WTC11 (cell line): ENCODE data around the gene CENPM.

Experiments used
- CTCF ChIP-seq: fragments of 200-600 bp; IDR thresholded peaks from 2 replicates; pipeline ENCODE4 v1.8.0; 2022; ENCODE audit warnings: antibody characterized with exemption
- GABPB1 ChIP-seq: sonication (generic); formaldehyde crosslinking; IDR thresholded peaks from 2 replicates; pipeline ENCODE4 v1.8.1; 2023; ENCODE audit warnings: mild to moderate bottlenecking, missing genetic modification reagents
- MAX ChIP-seq: sonication (generic); formaldehyde crosslinking; IDR thresholded peaks from 2 replicates; pipeline ENCODE4 v1.8.0; 2022; ENCODE audit warnings: mild to moderate bottlenecking, missing genetic modification reagents
- NFE2L1 ChIP-seq: sonication (generic); formaldehyde crosslinking; IDR thresholded peaks from 2 replicates; pipeline ENCODE4 v1.8.1; 2023; ENCODE audit warnings: missing genetic modification reagents
- SP1 ChIP-seq: sonication (generic); formaldehyde crosslinking; conservative IDR thresholded peaks from 2 replicates; pipeline ENCODE4 v1.8.1; 2022; ENCODE audit warnings: missing genetic modification reagents
- USF2 ChIP-seq: sonication (generic); formaldehyde crosslinking; IDR thresholded peaks from 2 replicates; pipeline ENCODE4 v1.8.1; 2023; ENCODE audit warnings: mild to moderate bottlenecking, missing genetic modification reagents, moderate library complexity
- ZNF138 ChIP-seq: sonication (generic); formaldehyde crosslinking; conservative IDR thresholded peaks from 2 replicates; pipeline ENCODE4 v1.8.1; 2022; ENCODE audit warnings: mild to moderate bottlenecking, moderate library complexity, missing genetic modification reagents
- ZNF512 ChIP-seq: sonication (generic); formaldehyde crosslinking; IDR thresholded peaks from 2 replicates; pipeline ENCODE4 v1.8.1; 2022; ENCODE audit warnings: missing genetic modification reagents, borderline replicate concordance

- TF ChIP-seq CTCF = no peak
- TF ChIP-seq MAX = no peak
- TF ChIP-seq ZNF512 = no peak
- no peak for TF ChIP-seq NFE2L1
- TF ChIP-seq GABPB1 = no peak
- TF ChIP-seq USF2 (CRISPR knock-in tag) = no peak
- TF ChIP-seq ZNF138 (CRISPR knock-in tag) = no peak
- TF ChIP-seq SP1 (CRISPR knock-in tag) = no peak
Measured at GRCh38 chr22:41908411-41909309, 38.3 kb downstream of the CENPM start.
